ENCODE data around the gene LIN7A. TPM values are rescaled to one million over a fixed set of nuclear protein-coding genes. Genes with fewer than 3 reads are reported as not detected.

The LIN7A gene
- 10.1 and 10.8 TPM in 2 replicates for polyA plus RNA-seq (2014; cell fraction: cytosol; rRNA removed)
- 13.2 and 14.8 TPM in 2 replicates for polyA plus RNA-seq (2014; cell fraction: nucleus; rRNA removed)

- DNase-seq (ENCODE audit: low spot score): peak; percentile 69
Observed at GRCh38 chr12:80937391-80938238, at the start of gene LIN7A. TSS of gene LIN7A (minus strand) at chr12:80937934. CDS start at chr12:80937722, 212 bp downstream.

DNA sequence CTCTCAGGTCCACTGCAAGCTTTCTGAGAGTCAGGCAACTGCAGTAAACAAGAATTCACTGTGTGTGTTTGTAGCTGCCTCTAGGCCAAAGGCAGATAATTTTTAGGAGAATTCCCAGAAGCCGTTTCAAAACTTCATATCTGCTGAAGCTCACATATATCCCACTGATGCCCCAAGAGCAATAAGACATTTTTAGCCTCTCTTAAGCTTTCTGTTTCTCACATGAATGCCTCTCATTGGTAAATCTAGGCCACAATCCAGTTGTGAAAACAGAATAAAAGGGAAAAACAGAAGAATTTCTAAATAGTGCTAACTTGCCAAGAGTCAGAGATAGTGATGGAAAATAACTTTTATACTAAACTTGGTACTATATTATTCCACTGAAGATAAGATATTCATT, 48.5 kb upstream of the LIN7A start:
- DNase-seq (ENCODE audit: low spot score): no peak

DNA sequence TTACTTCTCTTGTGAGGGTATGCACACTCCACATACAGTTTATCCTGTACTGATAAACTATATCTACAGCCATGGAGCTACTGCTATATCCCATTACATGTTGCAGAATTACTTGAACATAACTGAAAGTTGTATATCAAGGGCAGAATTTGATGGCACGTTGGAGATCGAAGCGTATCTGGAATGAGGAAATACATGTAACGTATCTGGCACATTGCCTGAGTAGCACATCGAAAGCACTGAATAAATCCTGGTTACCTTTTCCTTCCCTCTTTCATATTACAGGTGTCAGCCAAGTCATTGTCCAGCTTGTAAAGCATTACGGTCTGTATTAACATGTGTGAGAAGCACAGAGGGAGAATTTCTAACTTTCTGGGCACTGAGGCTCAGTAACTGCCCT, 42.1 kb upstream of the LIN7A start:
- no peak for DNase-seq (ENCODE audit: low spot score)

DNA sequence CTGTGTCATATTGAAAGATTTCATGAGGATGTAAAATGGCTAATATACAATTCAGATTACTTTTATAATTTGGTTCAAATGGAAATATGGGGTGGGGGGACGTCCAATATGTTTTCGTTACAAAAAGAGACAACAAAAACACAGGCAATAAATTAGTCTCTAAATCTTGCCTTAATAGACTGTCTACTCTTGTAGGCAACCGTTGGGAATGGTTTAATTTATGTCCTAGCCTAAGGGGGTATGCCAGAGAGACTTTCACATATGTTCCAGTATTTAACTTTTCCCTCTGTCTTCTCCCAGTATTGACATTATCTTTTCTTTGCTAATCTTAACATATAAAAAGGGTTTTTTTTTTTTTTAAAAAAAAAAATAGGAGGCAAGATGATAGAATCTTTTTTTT, 41.5 kb upstream of the LIN7A start:
- no peak for DNase-seq (ENCODE audit: low spot score)

DNA sequence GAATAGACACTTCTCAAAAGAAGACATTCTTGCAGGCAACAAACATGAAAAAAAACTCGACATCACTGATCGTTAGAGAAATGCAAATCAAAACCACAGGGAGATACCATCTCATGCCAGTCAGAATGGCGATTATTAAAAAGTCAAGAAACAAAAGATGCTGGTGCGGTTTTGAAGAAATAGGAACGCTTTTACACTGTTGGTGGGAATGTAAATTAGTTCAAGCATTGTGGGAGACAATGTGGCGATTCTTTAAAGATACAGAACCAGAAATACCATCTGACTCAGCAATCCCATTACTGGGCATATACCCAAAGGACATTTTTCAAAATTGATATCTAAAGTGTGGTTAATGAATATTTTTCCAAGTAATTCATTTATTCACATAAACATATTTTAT, 39.6 kb upstream of the LIN7A start:
- DNase-seq (ENCODE audit: low spot score): no peak

DNA sequence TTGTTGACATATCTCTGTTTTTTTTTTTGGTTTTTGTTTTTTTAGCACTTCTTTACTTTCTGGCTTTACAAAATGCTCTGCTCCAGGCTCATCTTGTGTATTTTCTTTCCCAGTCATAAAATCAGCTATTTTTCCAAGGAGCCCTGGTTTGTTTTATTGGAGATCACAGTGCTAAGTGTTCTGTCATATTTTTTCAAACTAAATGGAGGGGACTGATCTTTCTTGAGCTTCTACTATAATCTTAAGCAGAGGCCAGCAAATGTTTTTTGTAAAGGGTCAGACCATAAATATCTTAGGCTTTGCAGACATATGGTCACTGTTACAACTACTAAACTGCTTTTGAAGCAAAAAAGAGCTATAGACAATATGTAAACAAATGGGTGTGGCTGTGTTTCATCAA, 30.6 kb upstream of the LIN7A start:
- DNase-seq (ENCODE audit: low spot score): no peak

DNA sequence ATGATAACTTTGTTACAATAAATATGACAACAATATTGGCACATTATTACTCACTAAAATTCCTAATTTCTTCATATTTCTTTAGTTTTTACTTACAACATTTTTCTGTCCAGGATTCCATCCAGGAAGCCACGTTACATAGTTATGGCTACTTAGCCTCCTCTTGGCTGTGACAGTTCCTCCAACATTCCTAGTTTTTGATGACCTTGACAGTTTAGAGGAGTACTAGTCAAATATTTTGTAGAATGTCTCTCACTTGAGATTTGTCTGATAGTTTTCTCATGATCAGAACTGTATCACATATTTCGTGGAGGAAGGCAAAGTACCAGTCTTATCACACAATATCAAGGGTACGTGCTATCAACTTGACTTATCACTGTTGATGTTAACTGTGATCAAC, 29.8 kb upstream of the LIN7A start:
- DNase-seq (ENCODE audit: low spot score): no peak

GRCh38 chr12:80966001-80966400, 28.3 kb upstream of the LIN7A start:
- DNase-seq (ENCODE audit: low spot score): no peak

DNA sequence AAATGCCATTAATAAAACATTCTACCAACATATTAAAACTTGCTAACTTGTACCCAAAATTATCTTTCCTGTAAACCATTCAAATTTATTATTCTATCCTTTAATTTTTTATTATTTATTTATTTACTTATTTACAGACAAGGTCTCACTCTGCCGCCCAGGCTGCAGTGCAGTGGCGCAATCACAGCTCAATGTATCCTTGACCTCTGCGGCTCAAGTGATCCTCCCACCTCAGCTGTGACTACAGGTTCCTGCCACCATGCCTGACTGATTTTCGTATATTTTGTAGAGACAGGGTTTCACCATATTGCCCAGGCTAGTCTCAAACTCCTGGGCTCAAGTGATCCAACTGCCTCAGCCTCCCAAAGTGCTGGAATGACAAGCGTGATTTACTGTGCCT, 20.4 kb upstream of the LIN7A start:
- no peak for DNase-seq (ENCODE audit: low spot score)

- peak; percentile 13 for DNase-seq (ENCODE audit: low spot score)
Observed at GRCh38 chr12:80954857-80955520, 17.3 kb upstream of the LIN7A start.

DNA sequence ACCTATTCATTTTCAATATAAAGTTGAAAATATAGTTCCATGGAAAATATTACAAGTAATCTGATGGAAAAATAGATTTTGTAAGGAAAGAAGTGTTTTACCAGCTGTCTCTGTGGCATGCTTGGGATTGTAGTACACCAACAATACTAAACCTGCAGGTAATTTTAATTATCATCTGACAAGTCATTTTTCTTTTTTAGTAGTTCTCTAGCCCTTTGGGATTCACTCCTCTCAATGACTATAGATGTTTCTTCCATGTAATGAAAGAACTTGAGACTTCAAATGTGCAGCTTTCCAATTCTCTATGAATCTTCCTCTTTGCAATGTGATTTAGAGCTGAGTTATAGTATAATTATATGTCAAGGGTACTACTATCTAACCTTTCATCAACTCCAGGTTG, 14.7 kb upstream of the LIN7A start:
- DNase-seq (ENCODE audit: low spot score): no peak

DNA sequence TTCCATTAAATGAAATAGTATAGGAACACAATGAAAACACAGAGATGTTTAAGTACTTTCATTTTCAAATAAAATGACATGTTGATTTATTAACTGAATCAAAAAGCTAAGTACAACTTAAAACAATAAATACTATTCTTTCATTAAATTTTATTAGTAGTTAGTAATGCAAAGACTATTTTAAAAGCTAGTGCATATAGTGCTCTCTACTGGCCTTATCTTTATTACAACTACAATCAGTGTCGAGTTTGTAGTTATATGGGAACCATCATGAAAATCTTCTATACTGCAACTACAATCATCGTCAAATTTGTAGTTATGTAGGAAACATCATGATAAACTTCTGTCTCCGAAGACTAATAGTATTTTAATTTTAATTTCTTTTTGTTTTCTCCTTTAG, 8.9 kb upstream of the LIN7A start:
- no peak for DNase-seq (ENCODE audit: low spot score)

GRCh38 chr12:80943338-80943737, 5.6 kb upstream of the LIN7A start:
- no peak for DNase-seq (ENCODE audit: low spot score)

- no peak for DNase-seq (ENCODE audit: low spot score)
Observed at GRCh38 chr12:80941916-80942315, 4.2 kb upstream of the LIN7A start.

DNA sequence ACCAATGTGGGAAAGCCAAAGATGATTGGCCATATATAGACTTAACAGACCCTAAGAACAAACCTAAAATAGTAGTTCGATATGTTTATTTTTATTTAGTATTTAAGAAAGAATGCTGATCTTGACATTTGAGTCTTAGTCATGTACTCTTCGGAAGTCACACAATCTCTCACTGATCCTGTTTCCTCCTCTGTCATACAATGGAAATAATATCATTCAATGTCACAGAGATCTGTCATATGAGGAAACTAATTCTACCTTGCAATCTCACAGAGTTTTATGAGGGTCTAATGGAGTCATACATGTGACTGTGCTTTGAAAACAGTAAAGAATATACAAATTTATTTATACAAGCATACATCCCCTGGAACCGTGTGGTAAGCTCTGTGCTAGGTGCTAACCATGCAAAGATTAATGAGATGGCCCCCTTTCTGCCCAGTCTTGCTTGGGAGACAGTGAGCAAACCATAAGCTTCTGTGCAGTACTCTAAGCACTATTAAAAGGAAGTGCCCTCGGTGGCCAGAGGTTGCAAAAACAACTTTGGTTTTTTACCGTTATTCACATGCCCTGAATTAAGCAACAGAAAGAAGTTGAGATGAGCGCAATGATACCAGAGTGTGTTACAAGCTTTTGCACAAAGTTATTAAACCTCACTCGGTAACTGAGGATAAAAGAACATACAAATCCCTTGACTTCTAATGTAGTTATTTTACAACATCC, 1.7 kb upstream of the LIN7A start:
- DNase-seq (ENCODE audit: low spot score): no peak

- DNase-seq (ENCODE audit: low spot score): no peak
Observed at GRCh38 chr12:80938397-80938796, 663 bp upstream of the LIN7A start.

DNA sequence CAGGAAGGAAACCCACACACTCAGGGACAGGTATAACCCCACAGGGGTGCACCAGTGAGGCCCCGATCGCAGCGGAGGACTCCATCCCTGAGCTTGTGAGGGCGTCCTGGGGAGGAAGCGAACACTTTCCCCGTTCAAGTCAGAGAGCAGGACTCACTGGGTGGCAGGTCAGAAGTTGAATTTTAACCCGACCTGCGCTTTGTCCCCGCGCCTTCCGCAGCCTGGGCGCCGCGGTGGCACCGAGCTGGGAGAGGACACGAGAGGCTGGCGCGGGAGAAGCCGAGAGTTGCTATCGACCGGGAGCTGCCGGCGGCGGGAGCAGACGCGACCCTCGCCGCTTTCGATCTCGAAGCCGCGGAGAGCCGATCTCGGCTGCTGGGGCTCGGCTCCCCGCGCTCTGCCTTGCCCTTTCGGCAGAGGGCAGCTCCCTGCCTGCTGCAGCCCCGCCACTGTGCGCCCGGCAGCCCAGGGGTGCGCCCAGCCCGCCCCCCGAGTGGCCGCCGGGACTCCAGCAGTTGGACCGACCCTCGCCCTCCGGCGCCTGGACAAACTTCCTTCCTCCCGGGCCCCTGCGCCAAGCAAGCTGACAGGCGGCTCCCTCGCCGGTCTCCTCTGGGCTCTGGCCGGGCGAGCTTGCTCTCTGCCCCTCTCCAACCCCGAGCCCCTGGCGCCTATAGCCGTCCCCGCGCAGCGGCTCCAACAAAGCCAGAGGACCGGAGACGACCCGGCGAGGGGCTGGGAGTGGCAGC, 918 bp downstream of the LIN7A start:
- peak; percentile 75 for DNase-seq (ENCODE audit: low spot score)

DNA sequence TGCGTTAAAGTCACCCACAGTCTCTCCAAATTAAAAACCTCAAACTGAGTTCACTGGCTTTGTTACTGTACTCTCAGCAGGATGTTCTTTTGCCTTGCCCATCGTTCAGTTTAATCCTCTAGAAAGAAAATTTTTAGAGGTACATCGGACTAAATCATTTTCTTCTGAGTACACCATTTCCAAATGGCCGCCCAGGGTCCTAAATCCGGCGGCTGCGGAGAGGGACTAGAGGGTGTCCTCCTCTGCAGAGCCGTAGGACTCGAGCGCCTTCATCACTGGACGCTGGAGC, 1.4 kb downstream of the LIN7A start:
- no peak for DNase-seq (ENCODE audit: low spot score)

DNA sequence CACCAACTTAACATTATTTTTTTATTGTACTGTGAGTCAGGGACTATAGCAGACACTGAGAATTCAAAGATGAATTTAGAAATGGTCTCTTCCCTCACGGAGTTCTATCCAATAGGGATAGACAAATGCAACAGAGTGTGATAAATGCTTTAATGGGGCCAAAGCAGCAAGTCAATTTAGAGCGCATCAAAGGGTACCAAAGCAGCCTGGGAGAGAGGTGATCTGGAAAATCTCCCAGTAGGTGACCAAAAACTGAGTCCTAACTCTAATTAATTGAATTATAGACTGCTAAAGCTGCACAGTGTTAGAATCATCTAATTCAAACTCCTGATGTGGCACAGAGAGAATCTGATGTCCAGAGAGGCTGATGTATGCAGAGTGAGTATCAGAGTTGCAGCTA, 2.6 kb downstream of the LIN7A start:
- DNase-seq (ENCODE audit: low spot score): peak; percentile 27

GRCh38 chr12:80925983-80926382, 11.8 kb downstream of the LIN7A start:
- DNase-seq (ENCODE audit: low spot score): no peak

DNA sequence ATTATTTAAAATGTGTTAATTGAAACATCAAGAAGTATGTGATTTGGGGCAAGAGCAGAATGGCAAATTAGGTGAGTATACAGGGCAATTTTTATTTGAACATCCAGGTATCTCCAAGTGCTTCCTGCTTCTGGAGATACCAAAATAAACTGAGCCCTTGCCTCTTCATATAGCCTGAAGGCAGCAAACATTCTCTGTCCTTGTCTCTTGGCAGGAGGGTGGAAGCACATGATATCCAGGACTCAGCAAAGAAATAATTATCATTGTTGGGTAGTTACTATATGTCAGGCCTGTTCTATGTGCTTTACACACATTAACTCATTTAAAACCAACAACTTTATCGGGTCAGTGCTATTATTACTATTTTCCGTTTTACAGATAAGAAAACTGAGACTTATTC, 12.5 kb downstream of the LIN7A start:
- DNase-seq (ENCODE audit: low spot score): no peak

DNA sequence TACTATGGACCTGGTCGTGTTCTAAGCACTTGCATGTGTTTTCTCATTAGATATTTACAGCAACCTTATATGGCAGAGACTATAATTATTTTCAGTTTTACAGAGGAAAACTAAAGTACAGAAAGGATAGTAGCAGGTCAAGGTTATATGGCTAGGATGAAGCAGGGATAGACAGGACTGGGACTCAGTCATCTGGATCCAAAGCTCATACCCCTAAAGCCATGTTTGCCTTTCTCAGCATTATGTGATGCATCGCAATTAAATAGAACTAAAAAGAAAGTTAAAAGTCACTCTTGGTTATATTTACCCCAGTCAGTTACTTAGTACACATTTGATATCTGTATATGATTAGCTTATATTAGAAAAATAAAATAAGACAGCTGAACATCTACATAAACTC, 13.3 kb downstream of the LIN7A start:
- DNase-seq (ENCODE audit: low spot score): no peak
